KMS-11 (cell line): ENCODE results near the gene YBEY.

Experiments used
- H2AFZ ChIP-seq: fragments of 200-600 bp; sonication (generic); 2 replicates; pipeline ENCODE4 v1.6.1; 2016; ENCODE audit warnings: antibody characterized with exemption, mixed run types, low read depth
- H3K27ac ChIP-seq: fragments of 200-600 bp; sonication (generic); 2 replicates; pipeline ENCODE4 v1.6.1; 2016; ENCODE audit warnings: mild to moderate bottlenecking, mixed run types
- H3K27me3 ChIP-seq: fragments of 200-600 bp; sonication (generic); 2 replicates; pipeline ENCODE4 v1.6.1; 2017; ENCODE audit warnings: mild to moderate bottlenecking, low read depth, mixed run types, moderate library complexity; ENCODE audit not compliant: insufficient read depth
- H3K36me3 ChIP-seq: fragments of 200-600 bp; sonication (generic); 2 replicates; pipeline ENCODE4 v1.6.1; 2017; ENCODE audit warnings: mild to moderate bottlenecking, mixed run types; ENCODE audit not compliant: insufficient read depth
- H3K4me1 ChIP-seq: fragments of 200-600 bp; sonication (generic); 2 replicates; pipeline ENCODE4 v1.6.1; 2016; ENCODE audit warnings: mild to moderate bottlenecking, low read depth, mixed run types; ENCODE audit not compliant: poor library complexity, severe bottlenecking
- H3K4me2 ChIP-seq: fragments of 200-600 bp; sonication (generic); 2 replicates; pipeline ENCODE4 v1.7.0; 2016; ENCODE audit warnings: mild to moderate bottlenecking, mixed run types
- H3K4me3 ChIP-seq: fragments of 200-600 bp; sonication (generic); IDR thresholded peaks from 2 replicates; pipeline ENCODE4 v1.6.1; 2017; ENCODE audit warnings: low read depth, low read length, mixed read lengths; ENCODE audit not compliant: insufficient read depth
- H3K79me2 ChIP-seq: fragments of 200-600 bp; sonication (generic); 2 replicates; pipeline ENCODE4 v1.6.1; 2016; ENCODE audit warnings: low read depth, mixed run types; ENCODE audit not compliant: insufficient read depth
- H3K9ac ChIP-seq: fragments of 200-600 bp; sonication (generic); 2 replicates; pipeline ENCODE4 v1.6.1; 2016; ENCODE audit warnings: mild to moderate bottlenecking, mixed run types
- H4K20me1 ChIP-seq: fragments of 200-600 bp; sonication (generic); 2 replicates; pipeline ENCODE4 v1.6.1; 2016; ENCODE audit warnings: mild to moderate bottlenecking, mixed run types; ENCODE audit not compliant: insufficient read depth
- TF ChIP-seq, protein P1 (sequence below): fragments of 200-600 bp; sonication (generic); conservative IDR thresholded peaks from 2 replicates; pipeline ENCODE4 v1.6.1; 2017; ENCODE audit warnings: low read depth, mild to moderate bottlenecking, antibody characterized with exemption, low read length, moderate library complexity, mixed read lengths

YBEY gene

DNA sequence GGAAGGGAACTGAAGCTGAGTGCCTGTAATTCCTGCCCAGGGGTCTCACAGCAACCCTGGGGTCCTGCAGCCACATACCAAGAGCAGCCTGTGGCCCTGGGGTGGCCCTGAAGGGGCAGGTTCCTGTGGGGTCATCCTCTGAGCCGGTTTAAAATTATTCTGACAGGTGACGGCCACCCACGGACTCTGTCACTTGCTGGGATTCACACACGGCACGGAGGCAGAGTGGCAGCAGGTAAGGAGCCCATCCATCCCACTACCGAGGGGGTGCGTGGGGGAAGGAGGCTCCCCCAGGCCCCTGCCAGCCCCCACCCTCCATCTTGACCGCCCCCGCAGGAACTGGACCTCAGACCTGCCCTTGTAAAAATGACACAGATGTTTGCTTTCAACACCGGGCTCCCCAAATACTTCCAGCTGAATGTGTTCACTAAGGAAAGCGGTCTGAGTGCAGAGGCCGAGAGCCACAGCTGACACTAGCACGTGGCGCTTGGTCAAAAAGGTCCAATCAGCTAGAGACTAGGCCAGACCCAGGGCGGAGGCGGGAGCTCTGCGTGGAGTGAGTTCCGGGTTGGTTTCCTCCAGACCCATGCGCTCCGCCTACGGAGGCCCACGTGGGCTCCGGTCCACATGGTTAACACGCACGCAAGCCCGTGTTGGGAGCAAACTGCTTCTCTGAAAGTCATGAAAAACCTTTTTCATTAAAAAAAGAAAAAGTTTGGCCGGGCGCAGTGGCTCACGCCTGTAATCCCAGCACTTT lies 10.0 kb downstream of the YBEY start:
- H3K4me2 ChIP-seq = no peak overlapping the region
- no peaks in the 10 kb centered on the region for H4K20me1 ChIP-seq
- TF ChIP-seq, protein P1, sequence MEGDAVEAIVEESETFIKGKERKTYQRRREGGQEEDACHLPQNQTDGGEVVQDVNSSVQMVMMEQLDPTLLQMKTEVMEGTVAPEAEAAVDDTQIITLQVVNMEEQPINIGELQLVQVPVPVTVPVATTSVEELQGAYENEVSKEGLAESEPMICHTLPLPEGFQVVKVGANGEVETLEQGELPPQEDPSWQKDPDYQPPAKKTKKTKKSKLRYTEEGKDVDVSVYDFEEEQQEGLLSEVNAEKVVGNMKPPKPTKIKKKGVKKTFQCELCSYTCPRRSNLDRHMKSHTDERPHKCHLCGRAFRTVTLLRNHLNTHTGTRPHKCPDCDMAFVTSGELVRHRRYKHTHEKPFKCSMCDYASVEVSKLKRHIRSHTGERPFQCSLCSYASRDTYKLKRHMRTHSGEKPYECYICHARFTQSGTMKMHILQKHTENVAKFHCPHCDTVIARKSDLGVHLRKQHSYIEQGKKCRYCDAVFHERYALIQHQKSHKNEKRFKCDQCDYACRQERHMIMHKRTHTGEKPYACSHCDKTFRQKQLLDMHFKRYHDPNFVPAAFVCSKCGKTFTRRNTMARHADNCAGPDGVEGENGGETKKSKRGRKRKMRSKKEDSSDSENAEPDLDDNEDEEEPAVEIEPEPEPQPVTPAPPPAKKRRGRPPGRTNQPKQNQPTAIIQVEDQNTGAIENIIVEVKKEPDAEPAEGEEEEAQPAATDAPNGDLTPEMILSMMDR = no peak
- H3K4me1 ChIP-seq = no peaks in the 10 kb centered on the region
- no peaks in the 10 kb centered on the region for H3K79me2 ChIP-seq
- no peak overlapping the region for H3K27ac ChIP-seq
- H3K9ac ChIP-seq = no peak overlapping the region
- no peaks in the 10 kb centered on the region for H3K27me3 ChIP-seq
- no peak overlapping the region for H3K4me3 ChIP-seq
- no peaks in the 10 kb centered on the region for H3K36me3 ChIP-seq
- H2AFZ ChIP-seq = no peak overlapping the region

DNA sequence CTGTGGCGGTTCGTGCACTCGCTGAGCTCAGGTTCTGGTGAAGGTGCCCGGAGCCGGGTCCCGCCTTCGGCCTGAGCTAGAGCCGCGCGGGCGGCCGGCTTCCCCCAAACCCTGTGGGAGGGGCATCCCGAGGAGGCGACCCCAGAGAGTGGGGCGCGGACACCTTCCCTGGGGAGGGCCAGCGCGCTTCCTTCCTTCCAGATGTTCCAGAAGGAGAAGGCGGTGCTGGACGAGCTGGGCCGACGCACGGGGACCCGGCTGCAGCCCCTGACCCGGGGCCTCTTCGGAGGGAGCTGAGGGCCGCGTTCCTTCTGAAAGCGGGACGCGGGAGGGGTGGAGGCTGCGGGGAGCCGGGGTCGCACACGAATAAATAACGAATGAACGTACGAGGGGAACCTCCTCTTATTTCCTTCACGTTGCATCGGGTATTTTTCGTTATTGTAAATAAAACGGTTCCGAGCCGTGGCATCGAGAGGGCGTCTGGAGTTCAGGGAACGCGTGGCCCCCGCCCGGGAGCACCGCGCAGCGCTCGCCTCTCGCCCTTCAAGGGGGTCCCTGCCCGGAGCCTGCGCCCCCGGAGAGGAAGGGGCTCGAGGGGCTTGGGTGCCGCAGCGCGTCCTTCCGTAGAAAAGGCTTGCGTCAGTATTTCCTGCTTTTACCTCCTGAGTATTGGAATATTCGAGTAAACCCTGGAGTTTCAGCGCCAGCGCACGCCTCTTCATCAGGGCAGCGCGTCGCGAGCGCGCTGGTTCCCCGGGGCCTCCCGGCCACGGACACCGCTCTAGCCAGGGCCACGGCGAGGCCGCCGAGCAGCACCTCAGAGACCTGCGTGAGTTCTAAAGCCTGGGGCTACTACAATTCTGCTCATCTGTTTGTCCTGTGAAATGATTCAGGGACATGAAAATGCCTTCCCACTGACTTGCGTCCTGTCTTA lies 11.5 kb downstream of the YBEY start:
- Histone ChIP-seq H3K4me3 (no peak overlapping the region), H3K4me2 (no peak overlapping the region), H3K36me3 (no peaks in the 10 kb centered on the region), H3K9ac (no peak overlapping the region), H3K79me2 (no peaks in the 10 kb centered on the region), H2AFZ (no peak overlapping the region), H4K20me1 (no peaks in the 10 kb centered on the region), H3K27ac (no peak overlapping the region), H3K27me3 (no peaks in the 10 kb centered on the region), H3K4me1 (no peaks in the 10 kb centered on the region)
- TF ChIP-seq, protein P1 = no peak

DNA sequence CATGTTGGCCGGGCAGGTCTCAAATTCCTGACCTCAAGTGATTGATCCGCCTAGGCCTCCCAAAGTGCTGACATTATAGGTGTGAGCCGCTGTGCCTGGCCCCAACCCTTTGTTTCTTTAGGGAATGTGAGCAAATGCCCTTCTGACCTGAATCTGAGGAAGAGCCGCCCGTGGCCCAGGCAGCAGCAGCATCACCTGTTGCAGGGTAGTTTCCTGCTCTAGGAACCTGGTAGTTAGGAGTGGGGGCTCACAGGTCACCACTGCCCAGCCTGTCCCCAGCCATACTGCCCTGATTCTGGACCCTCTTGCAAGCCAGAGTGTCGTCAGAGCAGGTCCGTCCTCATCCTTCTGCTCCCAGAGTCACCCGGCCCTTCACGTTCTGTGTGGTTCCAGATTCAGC lies 13.0 kb downstream of the YBEY start:
- Histone ChIP-seq H3K4me3 (no peak overlapping the region), H3K4me1 (no peaks in the 10 kb centered on the region), H2AFZ (no peak overlapping the region), H3K27ac (no peak overlapping the region), H3K4me2 (no peak overlapping the region), H3K36me3 (no peaks in the 10 kb centered on the region), H4K20me1 (no peaks in the 10 kb centered on the region), H3K79me2 (no peaks in the 10 kb centered on the region), H3K27me3 (no peaks in the 10 kb centered on the region), H3K9ac (no peak overlapping the region)
- TF ChIP-seq, protein P1 = no peak

DNA sequence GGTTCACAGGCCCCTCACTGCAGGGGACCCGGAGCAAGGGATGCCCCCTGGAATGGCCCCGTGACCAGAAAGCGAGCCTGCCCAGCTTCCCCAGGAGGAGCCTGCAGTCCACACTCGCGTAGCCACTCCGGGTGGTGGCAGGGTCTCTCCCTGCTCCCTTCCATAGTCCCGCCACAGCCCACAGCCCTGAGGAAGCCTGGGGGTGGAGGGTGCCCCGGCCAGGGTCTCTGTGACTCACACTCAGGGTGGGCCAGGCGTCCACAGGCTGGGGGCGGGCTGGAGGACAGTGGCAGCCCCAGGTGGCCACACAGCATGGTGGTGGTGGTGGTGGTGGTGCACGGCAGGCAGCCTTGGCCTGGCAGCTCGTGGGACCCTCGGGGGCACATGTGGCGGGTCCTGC lies 15.6 kb downstream of the YBEY start:
- Histone ChIP-seq H4K20me1 (no peaks in the 10 kb centered on the region), H3K27ac (no peak overlapping the region), H3K9ac (no peak overlapping the region), H3K27me3 (no peaks in the 10 kb centered on the region), H3K4me2 (no peak overlapping the region), H3K4me3 (no peak overlapping the region), H3K4me1 (no peaks in the 10 kb centered on the region), H3K36me3 (no peaks in the 10 kb centered on the region), H2AFZ (no peak overlapping the region), H3K79me2 (no peaks in the 10 kb centered on the region)
- TF ChIP-seq, protein P1 = no peak
